Peyer's patch (tissue), 4 donors: Measurements from ENCODE around the gene SOX5. TPM values are rescaled to one million over a fixed set of nuclear protein-coding genes. Genes with fewer than 3 reads are reported as not detected.

Experiments used
- DNase-seq, 3 donors: peaks; one replicate each; pipeline ENCODE4 v3.0.0-alpha.2; 2017 to 2019
- H3K27ac ChIP-seq, 4 donors: fragments of 200-600 bp; sonication (generic); one replicate each; pipeline ENCODE4 v1.5.1; 2016 to 2019
- H3K27me3 ChIP-seq, 2 donors: fragments of 200-600 bp; sonication (generic); one replicate each; pipeline ENCODE4 v1.5.1; 2019
- H3K36me3 ChIP-seq, 3 donors: fragments of 200-600 bp; sonication (generic); one replicate each; pipeline ENCODE4 v1.5.1; 2016 to 2019
- H3K4me1 ChIP-seq, 4 donors: fragments of 200-600 bp; sonication (generic); one replicate each; pipeline ENCODE4 v1.5.1; 2016 to 2019
- H3K4me3 ChIP-seq, 4 donors: fragments of 200-600 bp; sonication (generic); 1 replicate in 3 of 4; 2 replicates in 1 of 4; pipeline ENCODE4 v1.5.1; 2016 to 2019; ENCODE audit warnings: mild to moderate bottlenecking in 1 of 4
- H3K9me3 ChIP-seq, 4 donors: fragments of 200-600 bp; sonication (generic); one replicate each; pipeline ENCODE4 v1.5.1; 2016 to 2019; ENCODE audit warnings: mild to moderate bottlenecking in 1 of 4
- POLR2A ChIP-seq, 2 donors: fragments of 450-650 bp; IDR thresholded peaks; one replicate each; pipeline ENCODE4 v1.5.1; 2017; ENCODE audit warnings: antibody characterized with exemption in 2 of 2, mild to moderate bottlenecking in 2 of 2, moderate library complexity in 2 of 2
- total RNA-seq, 4 donors: library from RNA; depleted of rRNA; stranded (reverse); fragments of >200 nt; gene quantifications; one replicate each; pipeline ENCODE4 v1.1.0, GENCODE V29; 2016
- TF ChIP-seq, protein P1 (sequence below), 6 experiments: fragments of 450-650 bp in 4 of 6; fragments of 200-600 bp in 2 of 6; sonication (generic) in 1 of 6; IDR thresholded peaks; one replicate each; pipeline ENCODE4 v1.5.1; 2017 to 2019; ENCODE audit warnings: antibody characterized with exemption in 6 of 6, mild to moderate bottlenecking in 3 of 6, moderate library complexity in 1 of 6

Gene SOX5
- total RNA-seq, 4 donors from 2014 or later, result 3.8 to 27.2 (median 11.6) TPM

DNA sequence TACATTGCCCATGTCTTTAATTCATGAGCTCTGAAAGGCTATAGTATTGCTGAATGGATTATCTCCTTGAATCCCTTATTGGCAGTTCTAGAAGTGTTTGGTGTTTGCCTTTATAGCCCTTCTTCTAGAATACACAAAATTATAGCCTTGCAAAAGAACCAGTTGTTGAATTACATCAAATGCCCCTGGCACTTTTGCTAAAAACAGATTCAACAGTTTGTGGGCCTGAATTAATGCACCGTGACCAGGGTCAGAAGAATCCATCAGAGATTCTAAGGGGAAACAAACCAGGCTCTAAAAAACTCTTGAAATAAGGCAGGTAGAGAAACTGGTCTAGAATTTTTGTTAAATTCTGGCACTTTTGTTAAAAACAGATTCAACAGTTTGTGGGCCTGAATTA, 197.8 kb downstream of the SOX5 start:
- H3K27me3 ChIP-seq, result no peaks in the 10 kb centered on the region
- H3K27ac ChIP-seq, result no peak overlapping the region
- no peaks in the 10 kb centered on the region for H3K36me3 ChIP-seq
- no peak for DNase-seq
- TF ChIP-seq POLR2A (IDR thresholded peaks at IDR 0.05), result no peak
- TF ChIP-seq, protein P1, sequence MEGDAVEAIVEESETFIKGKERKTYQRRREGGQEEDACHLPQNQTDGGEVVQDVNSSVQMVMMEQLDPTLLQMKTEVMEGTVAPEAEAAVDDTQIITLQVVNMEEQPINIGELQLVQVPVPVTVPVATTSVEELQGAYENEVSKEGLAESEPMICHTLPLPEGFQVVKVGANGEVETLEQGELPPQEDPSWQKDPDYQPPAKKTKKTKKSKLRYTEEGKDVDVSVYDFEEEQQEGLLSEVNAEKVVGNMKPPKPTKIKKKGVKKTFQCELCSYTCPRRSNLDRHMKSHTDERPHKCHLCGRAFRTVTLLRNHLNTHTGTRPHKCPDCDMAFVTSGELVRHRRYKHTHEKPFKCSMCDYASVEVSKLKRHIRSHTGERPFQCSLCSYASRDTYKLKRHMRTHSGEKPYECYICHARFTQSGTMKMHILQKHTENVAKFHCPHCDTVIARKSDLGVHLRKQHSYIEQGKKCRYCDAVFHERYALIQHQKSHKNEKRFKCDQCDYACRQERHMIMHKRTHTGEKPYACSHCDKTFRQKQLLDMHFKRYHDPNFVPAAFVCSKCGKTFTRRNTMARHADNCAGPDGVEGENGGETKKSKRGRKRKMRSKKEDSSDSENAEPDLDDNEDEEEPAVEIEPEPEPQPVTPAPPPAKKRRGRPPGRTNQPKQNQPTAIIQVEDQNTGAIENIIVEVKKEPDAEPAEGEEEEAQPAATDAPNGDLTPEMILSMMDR (IDR thresholded peaks at IDR 0.05), result no peak
- no peaks in the 10 kb centered on the region for H3K9me3 ChIP-seq
- H3K4me3 ChIP-seq, result no peak overlapping the region
- H3K4me1 ChIP-seq, result no peaks in the 10 kb centered on the region

DNA sequence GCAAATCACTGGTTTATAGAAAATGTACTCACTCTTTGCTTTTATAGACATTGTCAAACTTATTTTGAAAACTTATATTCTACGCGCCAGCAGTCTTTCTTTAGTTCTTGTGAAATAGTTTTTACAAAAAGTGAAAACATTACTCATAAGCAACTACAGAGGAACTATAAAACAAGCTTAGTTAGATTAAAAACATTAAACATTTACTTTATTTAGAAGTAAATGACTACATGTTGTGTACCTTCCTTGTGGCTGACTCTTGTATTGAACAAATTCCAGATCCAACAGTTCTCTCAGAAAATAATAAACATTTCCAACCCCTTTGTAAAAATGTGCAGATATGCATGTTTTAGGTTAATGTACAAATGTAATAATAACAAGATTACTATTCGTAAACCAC, 198.5 kb downstream of the SOX5 start:
- no peak overlapping the region for H3K4me3 ChIP-seq
- DNase-seq, result no peak
- H3K4me1 ChIP-seq, result no peaks in the 10 kb centered on the region
- H3K36me3 ChIP-seq, result no peaks in the 10 kb centered on the region
- no peaks in the 10 kb centered on the region for H3K27me3 ChIP-seq
- no peaks in the 10 kb centered on the region for H3K9me3 ChIP-seq
- TF ChIP-seq, protein P1 (IDR thresholded peaks at IDR 0.05), result no peak
- TF ChIP-seq POLR2A (IDR thresholded peaks at IDR 0.05), result no peak
- H3K27ac ChIP-seq, result no peak overlapping the region

DNA sequence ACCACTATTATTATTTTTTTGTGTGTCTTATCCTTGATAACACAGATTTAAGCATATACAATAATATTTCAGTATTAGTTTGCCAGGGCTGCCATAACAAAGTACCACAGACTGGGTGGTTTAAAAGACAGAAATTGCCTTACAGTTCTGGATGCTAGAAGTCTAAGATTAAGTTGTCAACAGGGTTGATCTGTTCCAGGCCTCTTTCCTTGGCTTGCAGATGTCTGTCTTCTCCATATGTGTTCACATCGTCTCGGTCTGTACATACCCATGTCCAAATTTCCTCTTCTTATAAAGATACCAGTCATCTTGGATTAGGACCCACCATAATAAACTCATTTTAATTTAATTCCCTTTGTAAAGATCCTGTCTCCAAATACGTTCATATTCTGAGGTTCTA, 204.8 kb downstream of the SOX5 start:
- Histone ChIP-seq H3K27ac (no peak overlapping the region), H3K27me3 (no peaks in the 10 kb centered on the region), H3K4me3 (no peak overlapping the region), H3K36me3 (no peaks in the 10 kb centered on the region), H3K9me3 (no peaks in the 10 kb centered on the region), H3K4me1 (no peaks in the 10 kb centered on the region)
- TF ChIP-seq, protein P1 (IDR thresholded peaks at IDR 0.05), result no peak
- no peak for TF ChIP-seq POLR2A (IDR thresholded peaks at IDR 0.05)
- DNase-seq, result no peak

DNA sequence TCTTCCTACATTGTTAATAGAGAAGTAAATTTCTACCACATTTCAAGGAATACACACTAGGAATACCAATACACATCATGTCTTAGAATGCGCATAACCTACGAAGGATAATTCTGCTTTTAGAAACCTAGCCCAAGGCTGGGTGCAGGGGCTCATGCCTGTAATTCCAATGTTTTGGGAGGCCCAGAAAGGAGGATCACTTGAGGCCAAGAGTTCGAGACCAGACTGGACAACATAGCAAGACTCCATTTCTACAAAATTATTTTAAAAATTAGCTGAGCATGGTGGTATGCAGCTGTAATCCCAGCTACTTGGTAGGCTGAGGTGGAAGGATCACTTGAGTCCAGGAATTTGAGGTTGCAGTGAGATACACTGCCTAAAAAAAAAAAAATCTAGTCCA, 206.9 kb downstream of the SOX5 start:
- TF ChIP-seq, protein P1 (IDR thresholded peaks at IDR 0.05), result no peak
- TF ChIP-seq POLR2A (IDR thresholded peaks at IDR 0.05), result no peak
- Histone ChIP-seq H3K27ac (no peak overlapping the region), H3K27me3 (no peaks in the 10 kb centered on the region), H3K36me3 (no peaks in the 10 kb centered on the region), H3K4me3 (no peak overlapping the region), H3K4me1 (no peaks in the 10 kb centered on the region), H3K9me3 (no peaks in the 10 kb centered on the region)
- no peak for DNase-seq

DNA sequence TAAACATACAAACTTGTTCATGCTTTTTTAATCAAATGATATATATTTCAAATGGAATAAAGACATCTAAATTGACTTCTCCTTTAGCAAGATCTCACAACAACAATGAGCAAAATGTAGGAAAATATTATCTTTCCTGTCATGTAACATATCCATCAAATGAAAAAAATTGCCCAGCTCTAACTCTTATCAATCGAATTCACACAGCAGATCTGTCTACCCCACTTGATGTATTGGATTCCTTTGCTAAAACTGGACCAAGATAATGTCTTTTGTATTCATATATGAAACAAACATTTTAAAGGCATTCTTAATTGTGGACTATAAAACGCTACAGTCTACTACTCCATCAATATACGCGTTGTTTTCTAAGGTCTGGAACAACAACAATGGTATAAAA, 218.0 kb downstream of the SOX5 start:
- no peaks in the 10 kb centered on the region for H3K9me3 ChIP-seq
- H3K27me3 ChIP-seq, result no peaks in the 10 kb centered on the region
- no peak overlapping the region for H3K4me3 ChIP-seq
- H3K36me3 ChIP-seq, result no peaks in the 10 kb centered on the region
- H3K4me1 ChIP-seq, result no peaks in the 10 kb centered on the region
- DNase-seq, result no peak
- TF ChIP-seq, protein P1 (IDR thresholded peaks at IDR 0.05), result no peak
- TF ChIP-seq POLR2A (IDR thresholded peaks at IDR 0.05), result no peak
- H3K27ac ChIP-seq, result no peak overlapping the region

DNA sequence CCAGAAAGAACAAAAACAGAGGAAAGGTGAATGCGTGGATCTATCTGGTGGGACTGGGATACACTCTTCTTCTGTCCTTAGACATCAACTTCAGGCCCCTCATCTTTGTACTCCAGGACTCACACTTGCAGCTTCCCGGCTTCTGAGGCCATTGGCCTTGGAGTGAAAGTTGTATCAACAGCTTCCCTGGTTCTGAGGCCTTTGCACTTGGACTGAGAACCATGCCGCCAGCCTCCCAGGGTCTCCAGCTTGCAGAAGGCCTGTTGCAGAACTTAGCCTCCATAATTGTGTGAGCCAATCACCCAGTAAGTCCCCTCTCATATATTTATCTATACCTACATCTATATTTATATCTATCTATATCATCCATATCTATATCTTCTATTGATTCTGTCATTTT, 218.4 kb downstream of the SOX5 start:
- Histone ChIP-seq H3K4me3 (no peak overlapping the region), H3K36me3 (no peaks in the 10 kb centered on the region), H3K27me3 (no peaks in the 10 kb centered on the region), H3K27ac (no peak overlapping the region), H3K4me1 (no peaks in the 10 kb centered on the region), H3K9me3 (no peaks in the 10 kb centered on the region)
- DNase-seq, result no peak
- TF ChIP-seq, protein P1 (IDR thresholded peaks at IDR 0.05), result no peak
- no peak for TF ChIP-seq POLR2A (IDR thresholded peaks at IDR 0.05)
